MM.1S (cell line): Measurements from ENCODE around the gene EVX1.

Experiments
- DNase-seq: peaks from one replicate; pipeline ENCODE4 v3.0.0-alpha.2; 2015
- H2AFZ ChIP-seq: fragments of 300-600 bp; sonication (generic); 2 replicates; pipeline ENCODE4 v1.6.0; 2016; ENCODE audit warnings: antibody characterized with exemption, low read length
- H3F3A ChIP-seq: fragments of 300-600 bp; sonication (generic); 2 replicates; pipeline ENCODE4 v1.6.1; 2016; ENCODE audit warnings: mild to moderate bottlenecking, antibody characterized with exemption, low read length, moderate library complexity, mixed read lengths; ENCODE audit not compliant: insufficient read depth
- H3K27ac ChIP-seq: fragments of 300-600 bp; sonication (generic); 2 replicates; pipeline ENCODE4 v1.5.1; 2016; ENCODE audit warnings: mild to moderate bottlenecking, low read length
- H3K27me3 ChIP-seq: fragments of 300-600 bp; sonication (generic); replicated peaks from 2 replicates; pipeline ENCODE4 v1.6.0; 2016; ENCODE audit warnings: low read length; ENCODE audit not compliant: insufficient read depth
- H3K36me3 ChIP-seq: fragments of 300-600 bp; sonication (generic); replicated peaks from 2 replicates; pipeline ENCODE4 v1.6.1; 2016; ENCODE audit warnings: mild to moderate bottlenecking, low read length, mixed read lengths; ENCODE audit not compliant: insufficient read depth
- H3K4me1 ChIP-seq: fragments of 300-600 bp; sonication (generic); 2 replicates; pipeline ENCODE4 v1.6.1; 2016; ENCODE audit warnings: low read length, mixed read lengths
- H3K4me2 ChIP-seq: fragments of 300-600 bp; sonication (generic); 2 replicates; pipeline ENCODE4 v1.6.0; 2016; ENCODE audit warnings: low read depth, low read length
- H3K4me3 ChIP-seq: fragments of 300-600 bp; sonication (generic); 2 replicates; pipeline ENCODE4 v1.5.1; 2016; ENCODE audit warnings: low read length, mixed read lengths
- H3K79me2 ChIP-seq: fragments of 300-600 bp; sonication (generic); 2 replicates; pipeline ENCODE4 v1.6.1; 2016; ENCODE audit warnings: mixed run types, low read length, mixed read lengths
- H3K9ac ChIP-seq: fragments of 300-600 bp; sonication (generic); 2 replicates; pipeline ENCODE4 v1.6.1; 2016; ENCODE audit warnings: low read length, mixed read lengths
- H3K9me2 ChIP-seq: fragments of 300-600 bp; sonication (generic); replicated peaks from 2 replicates; pipeline ENCODE4 v1.6.1; 2016; ENCODE audit warnings: mild to moderate bottlenecking, low read length, mixed read lengths; ENCODE audit not compliant: insufficient read depth
- H3K9me3 ChIP-seq: fragments of 300-600 bp; sonication (generic); replicated peaks from 2 replicates; pipeline ENCODE4 v1.6.1; 2016; ENCODE audit warnings: mild to moderate bottlenecking, low read length, mixed read lengths; ENCODE audit not compliant: insufficient read depth
- H4K20me1 ChIP-seq: fragments of 300-600 bp; sonication (generic); 2 replicates; pipeline ENCODE4 v1.6.1; 2016; ENCODE audit warnings: mild to moderate bottlenecking, low read length, moderate library complexity, mixed read lengths; ENCODE audit not compliant: insufficient read depth
- CTCF ChIP-seq: fragments of 300-600 bp; sonication (generic); IDR thresholded peaks from 2 replicates; pipeline ENCODE4 v1.5.1; 2016; ENCODE audit warnings: antibody characterized with exemption, low read length, mixed read lengths
- EZH2 ChIP-seq: fragments of 300-600 bp; sonication (generic); optimal IDR thresholded peaks from 2 replicates; pipeline ENCODE3; 2017; ENCODE audit warnings: low read depth, mild to moderate bottlenecking, antibody characterized with exemption, low read length, mixed read lengths
- EZH2phosphoT487 ChIP-seq: fragments of 300-600 bp; sonication (generic); IDR thresholded peaks from 2 replicates; pipeline ENCODE4 v1.6.1; 2018; ENCODE audit warnings: antibody characterized with exemption, low read length

EVX1 gene

DNA sequence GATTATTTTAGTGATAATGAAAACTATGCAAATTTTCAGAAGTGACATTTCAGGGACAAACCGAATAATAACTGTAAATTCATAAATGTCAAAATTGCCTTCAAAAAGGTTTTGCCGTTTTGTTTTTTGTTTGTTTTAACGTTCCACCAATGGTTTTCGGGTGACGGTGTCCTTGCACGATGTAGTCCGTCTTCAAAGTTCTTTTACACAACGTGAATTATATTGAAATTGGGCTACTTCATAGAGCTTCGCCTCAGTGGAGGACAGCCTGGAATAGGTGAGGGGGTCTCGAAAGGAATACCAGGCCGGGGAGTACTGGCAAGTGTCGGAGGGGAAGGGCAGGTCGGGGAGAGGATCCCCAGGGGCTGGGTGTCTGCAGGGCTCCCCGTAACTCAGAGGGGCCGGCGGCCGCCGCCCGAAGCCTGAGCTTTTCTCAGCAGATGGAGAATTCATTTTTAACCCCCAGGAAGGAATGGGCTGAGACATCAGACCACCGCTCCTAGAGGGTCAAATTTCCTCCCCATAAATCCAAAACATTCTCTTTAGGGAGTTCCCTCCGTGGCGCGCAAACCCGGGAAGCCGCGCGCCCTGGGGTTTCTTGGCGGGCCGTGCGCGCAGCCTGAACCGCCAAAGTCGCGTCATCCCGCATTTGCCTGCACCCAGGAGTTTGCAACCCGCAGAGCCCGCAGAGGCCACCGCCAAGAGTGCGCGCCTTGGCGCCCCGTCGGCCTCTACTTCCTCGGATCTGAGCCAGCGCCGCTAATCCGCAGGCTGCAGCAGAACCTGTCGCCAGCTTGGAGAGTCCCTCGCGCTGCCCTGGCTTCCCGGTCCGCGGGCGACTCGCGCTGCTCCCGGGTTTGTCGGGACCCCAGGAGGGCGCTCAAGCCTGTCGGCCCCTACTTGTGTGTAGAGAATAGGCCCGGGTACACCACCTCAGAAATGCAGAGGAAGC lies 17.3 kb upstream of the EVX1 start:
- H3K9me3 ChIP-seq, result no peaks in the 10 kb centered on the region
- H2AFZ ChIP-seq, result no peak overlapping the region
- H3K79me2 ChIP-seq, result no peaks in the 10 kb centered on the region
- H3K27me3 ChIP-seq, result no peaks in the 10 kb centered on the region
- no peaks in the 10 kb centered on the region for H3K36me3 ChIP-seq
- H3K9me2 ChIP-seq, result no peaks in the 10 kb centered on the region
- no peak overlapping the region for H3K27ac ChIP-seq
- TF ChIP-seq CTCF (no peak), EZH2phosphoT487 (no peak), EZH2 (no peak)
- H3K4me1 ChIP-seq, result no peaks in the 10 kb centered on the region
- H3K4me2 ChIP-seq, result no peak overlapping the region
- no peaks in the 10 kb centered on the region for H4K20me1 ChIP-seq
- DNase-seq, result no peak
- no peaks in the 10 kb centered on the region for H3F3A ChIP-seq
- H3K4me3 ChIP-seq, result no peak overlapping the region
- no peak overlapping the region for H3K9ac ChIP-seq

DNA sequence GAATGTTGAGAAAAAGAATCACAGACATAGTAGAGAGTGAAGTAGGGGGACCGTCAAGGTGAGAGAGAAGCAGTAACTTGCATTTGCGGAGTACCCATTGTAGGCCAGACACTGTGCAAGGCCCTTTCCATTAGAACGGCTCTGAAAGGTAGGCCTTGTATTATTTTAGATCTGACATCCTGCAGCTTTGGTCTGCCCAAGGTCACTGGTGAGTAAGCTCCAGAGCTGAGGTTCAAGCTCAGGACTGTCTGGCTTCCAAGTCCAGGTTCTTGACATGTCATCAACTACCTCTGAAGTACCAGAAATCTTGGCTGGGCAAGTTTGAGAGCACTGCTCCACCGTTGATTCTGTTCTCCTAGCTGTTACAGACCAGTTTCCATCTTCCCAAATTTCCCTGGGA lies 13.2 kb upstream of the EVX1 start:
- Histone ChIP-seq H3K79me2 (no peaks in the 10 kb centered on the region), H3K27me3 (no peaks in the 10 kb centered on the region), H3K36me3 (no peaks in the 10 kb centered on the region), H3K4me1 (no peaks in the 10 kb centered on the region), H3K4me2 (no peak overlapping the region), H3K27ac (no peak overlapping the region), H3K9me3 (no peaks in the 10 kb centered on the region), H3F3A (no peaks in the 10 kb centered on the region), H4K20me1 (no peaks in the 10 kb centered on the region), H3K9ac (no peak overlapping the region), H2AFZ (no peak overlapping the region), H3K9me2 (no peaks in the 10 kb centered on the region), H3K4me3 (no peak overlapping the region)
- TF ChIP-seq EZH2phosphoT487 (no peak), EZH2 (no peak), CTCF (no peak)
- no peak for DNase-seq

DNA sequence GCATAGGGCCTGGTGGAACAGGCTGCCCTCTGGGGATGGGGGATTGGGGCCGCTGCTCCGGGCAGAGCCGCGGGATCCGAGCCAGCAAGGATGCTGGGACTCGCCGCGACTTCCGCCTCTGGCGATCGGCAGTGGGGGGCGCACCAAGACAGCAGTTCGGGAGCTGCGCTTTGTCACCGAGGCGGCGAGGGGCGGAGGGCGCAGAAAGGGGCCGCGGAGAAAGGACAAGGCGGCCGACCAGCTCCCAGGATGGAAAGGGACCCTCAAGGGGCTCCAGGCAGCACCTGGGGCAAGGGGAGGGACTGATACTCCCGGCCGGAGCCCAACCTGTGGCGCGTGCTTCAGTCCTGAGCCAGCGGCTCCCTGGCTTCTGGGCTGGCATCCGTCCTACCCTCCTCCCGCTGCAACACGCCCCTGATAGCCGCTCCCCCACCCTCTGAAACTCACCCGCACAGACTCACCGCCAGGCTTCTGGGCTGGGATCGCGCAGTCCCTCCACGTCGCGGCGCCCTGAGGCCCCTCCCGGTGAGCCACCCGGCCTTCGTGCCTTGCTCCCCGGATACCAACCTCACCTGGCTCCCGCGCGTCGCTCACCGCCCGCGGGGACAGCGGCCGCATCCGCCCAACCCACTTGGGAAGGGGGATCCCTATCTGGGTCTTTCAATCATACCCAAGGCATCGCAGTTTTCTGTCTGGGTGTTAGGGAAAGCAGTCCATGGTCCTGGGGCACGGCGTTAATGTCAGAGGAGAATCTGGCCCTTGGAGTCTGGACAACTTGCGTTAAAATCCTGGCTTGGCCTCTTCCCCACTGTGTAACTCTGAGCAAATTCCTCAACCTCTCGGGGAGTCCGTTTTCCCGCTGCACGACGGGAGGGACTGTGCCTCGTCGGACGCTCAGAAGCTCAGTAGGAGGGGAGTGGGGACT lies 7.0 kb upstream of the EVX1 start:
- H3K36me3 ChIP-seq, result no peaks in the 10 kb centered on the region
- H3K79me2 ChIP-seq, result no peaks in the 10 kb centered on the region
- no peaks in the 10 kb centered on the region for H3K9me3 ChIP-seq
- peak; percentile 11; the same call in 1 of the 2 replicates for TF ChIP-seq CTCF
- no peak for TF ChIP-seq EZH2phosphoT487
- peak overlapping the region; percentile 66 for H3K4me2 ChIP-seq
- no peak for DNase-seq
- peaks cover 10% of the 10 kb centered on the region; the same call in 1 of the 2 replicates for H3K27me3 ChIP-seq
- H3K4me3 ChIP-seq, result peak overlapping the region; percentile 39; the same call in 1 of the 2 replicates
- no peak overlapping the region for H3K9ac ChIP-seq
- H3K27ac ChIP-seq, result no peak overlapping the region
- peak overlapping the region; percentile 53; the same call in 1 of the 2 replicates for H2AFZ ChIP-seq
- H4K20me1 ChIP-seq, result no peaks in the 10 kb centered on the region
- H3K4me1 ChIP-seq, result no peaks in the 10 kb centered on the region
- no peaks in the 10 kb centered on the region for H3F3A ChIP-seq
- no peaks in the 10 kb centered on the region for H3K9me2 ChIP-seq
